Embryonic facial prominence (tissue), 1 donor: ENCODE data around the gene ARHGAP36.

ENCODE experiments used
- DNase-seq: peaks from one replicate; pipeline ENCODE4 v3.0.0-alpha.2; 2016; ENCODE audit errors: extremely low spot score

Gene ARHGAP36

GRCh38 chrX:131058136-131058868 lies at the start of gene ARHGAP36:
Gene ARHGAP36, plus strand, starts transcription at chrX:131058346. Its CDS starts 23,320 bp downstream, at chrX:131081666.
- no peak for DNase-seq

GRCh38 chrX:131010186-131010585 lies 48.0 kb upstream of the ARHGAP36 start:
- no peak for DNase-seq

- no peak for DNase-seq
Observed at GRCh38 chrX:131025336-131025735, 32.8 kb upstream of the ARHGAP36 start.

GRCh38 chrX:131032354-131033230 lies 25.6 kb upstream of the ARHGAP36 start:
- no peak for DNase-seq

GRCh38 chrX:131034063-131034462 lies 24.1 kb upstream of the ARHGAP36 start:
- DNase-seq, result no peak

- DNase-seq, result no peak
Observed at GRCh38 chrX:131040781-131041180, 17.4 kb upstream of the ARHGAP36 start.

GRCh38 chrX:131041667-131042066 lies 16.5 kb upstream of the ARHGAP36 start:
- DNase-seq, result no peak

GRCh38 chrX:131045726-131046125 lies 12.4 kb upstream of the ARHGAP36 start:
- no peak for DNase-seq

GRCh38 chrX:131046596-131046995 lies 11.6 kb upstream of the ARHGAP36 start:
- no peak for DNase-seq

GRCh38 chrX:131047180-131047579 lies 11.0 kb upstream of the ARHGAP36 start:
- DNase-seq, result no peak

- no peak for DNase-seq
Observed at GRCh38 chrX:131053076-131053475, 5.1 kb upstream of the ARHGAP36 start.

- no peak for DNase-seq
Observed at GRCh38 chrX:131054906-131055305, 3.2 kb upstream of the ARHGAP36 start.

GRCh38 chrX:131057706-131058105 lies 440 bp upstream of the ARHGAP36 start:
- DNase-seq, result no peak

- no peak for DNase-seq
Observed at GRCh38 chrX:131059246-131059645, 1.1 kb downstream of the ARHGAP36 start.

GRCh38 chrX:131060147-131060546 lies 2.0 kb downstream of the ARHGAP36 start:
- DNase-seq, result no peak

GRCh38 chrX:131061306-131061705 lies 3.2 kb downstream of the ARHGAP36 start:
- no peak for DNase-seq

GRCh38 chrX:131063613-131064012 lies 5.5 kb downstream of the ARHGAP36 start:
- DNase-seq, result no peak

- DNase-seq, result no peak
Observed at GRCh38 chrX:131066237-131066636, 8.1 kb downstream of the ARHGAP36 start.

GRCh38 chrX:131067216-131067615 lies 9.1 kb downstream of the ARHGAP36 start:
- no peak for DNase-seq

GRCh38 chrX:131067846-131068745 lies 9.9 kb downstream of the ARHGAP36 start:
- DNase-seq, result no peak

- no peak for DNase-seq
Observed at GRCh38 chrX:131068945-131069719, 11.0 kb downstream of the ARHGAP36 start.
